ENCODE data around the gene CDH23. TPM values are rescaled to one million over a fixed set of nuclear protein-coding genes. Genes with fewer than 3 reads are reported as not detected.

CDH23 gene
- total RNA-seq, 2 donors from 2014 or later: 8.1 to 9.0 TPM

GRCh38 chr10:71478173-71478572, 81.5 kb downstream of the CDH23 start:
- H3K27ac Mint-ChIP-seq: peak overlapping the region; percentile 66
- H3K27me3 Mint-ChIP-seq: peaks cover 79% of the 10 kb centered on the region
- DNase-seq (no peak), ATAC-seq (no peak)
- peaks cover 6% of the 10 kb centered on the region for H3K36me3 Mint-ChIP-seq (ENCODE audit: low read depth)
- no peak overlapping the region for H3K4me3 Mint-ChIP-seq
- H3K9me3 ChIP-seq (ENCODE audit: control insufficient read depth, low read length, poor library complexity, severe bottlenecking): no peaks in the 10 kb centered on the region
- H3K4me1 Mint-ChIP-seq: peaks cover 11% of the 10 kb centered on the region

- H3K9me3 ChIP-seq (ENCODE audit: control insufficient read depth, low read length, poor library complexity, severe bottlenecking): no peaks in the 10 kb centered on the region
- Mint-ChIP-seq H3K36me3 (ENCODE audit: low read depth) (peaks cover 6% of the 10 kb centered on the region), H3K4me1 (peaks cover 11% of the 10 kb centered on the region), H3K4me3 (no peak overlapping the region), H3K27ac (no peak overlapping the region), H3K27me3 (peaks cover 76% of the 10 kb centered on the region)
- DNase-seq: no peak
- ATAC-seq: no peak
Measured at GRCh38 chr10:71478813-71479365, 82.2 kb downstream of the CDH23 start.

DNA sequence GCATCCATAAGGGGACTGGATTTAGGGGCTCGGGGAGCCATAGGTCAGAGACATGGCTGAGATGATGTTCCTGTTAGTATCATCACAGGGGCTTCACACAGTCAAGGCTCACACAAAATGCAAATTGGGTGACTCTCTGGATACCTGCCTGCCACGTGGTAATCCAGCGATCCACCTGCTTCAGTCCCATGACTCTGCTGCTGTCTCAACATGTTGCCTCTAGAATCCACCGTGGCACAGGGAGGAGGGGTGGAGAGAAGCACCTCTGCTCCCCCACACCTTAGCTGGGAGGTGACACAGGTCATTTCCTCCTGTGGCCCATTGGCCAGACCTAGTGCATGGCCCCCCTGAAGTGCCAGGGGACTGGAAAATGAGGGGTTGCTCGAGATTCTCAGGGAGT, 83.1 kb downstream of the CDH23 start:
- peaks cover 74% of the 10 kb centered on the region for H3K27me3 Mint-ChIP-seq
- H3K27ac Mint-ChIP-seq: peak overlapping the region; percentile 72
- no peak overlapping the region for H3K4me3 Mint-ChIP-seq
- peaks cover 6% of the 10 kb centered on the region for H3K36me3 Mint-ChIP-seq (ENCODE audit: low read depth)
- H3K9me3 ChIP-seq (ENCODE audit: control insufficient read depth, low read length, poor library complexity, severe bottlenecking): no peaks in the 10 kb centered on the region
- peaks cover 9% of the 10 kb centered on the region for H3K4me1 Mint-ChIP-seq
- no peak for DNase-seq
- ATAC-seq: no peak

- H3K36me3 Mint-ChIP-seq (ENCODE audit: low read depth): peaks cover 6% of the 10 kb centered on the region
- no peak for ATAC-seq
- peaks cover 2% of the 10 kb centered on the region for H3K4me1 Mint-ChIP-seq
- peak overlapping the region; percentile 72 for H3K27ac Mint-ChIP-seq
- no peak for DNase-seq
- H3K9me3 ChIP-seq (ENCODE audit: control insufficient read depth, low read length, poor library complexity, severe bottlenecking): no peaks in the 10 kb centered on the region
- peaks cover 69% of the 10 kb centered on the region for H3K27me3 Mint-ChIP-seq
- no peak overlapping the region for H3K4me3 Mint-ChIP-seq
Measured at GRCh38 chr10:71480662-71481061, 83.9 kb downstream of the CDH23 start.

DNA sequence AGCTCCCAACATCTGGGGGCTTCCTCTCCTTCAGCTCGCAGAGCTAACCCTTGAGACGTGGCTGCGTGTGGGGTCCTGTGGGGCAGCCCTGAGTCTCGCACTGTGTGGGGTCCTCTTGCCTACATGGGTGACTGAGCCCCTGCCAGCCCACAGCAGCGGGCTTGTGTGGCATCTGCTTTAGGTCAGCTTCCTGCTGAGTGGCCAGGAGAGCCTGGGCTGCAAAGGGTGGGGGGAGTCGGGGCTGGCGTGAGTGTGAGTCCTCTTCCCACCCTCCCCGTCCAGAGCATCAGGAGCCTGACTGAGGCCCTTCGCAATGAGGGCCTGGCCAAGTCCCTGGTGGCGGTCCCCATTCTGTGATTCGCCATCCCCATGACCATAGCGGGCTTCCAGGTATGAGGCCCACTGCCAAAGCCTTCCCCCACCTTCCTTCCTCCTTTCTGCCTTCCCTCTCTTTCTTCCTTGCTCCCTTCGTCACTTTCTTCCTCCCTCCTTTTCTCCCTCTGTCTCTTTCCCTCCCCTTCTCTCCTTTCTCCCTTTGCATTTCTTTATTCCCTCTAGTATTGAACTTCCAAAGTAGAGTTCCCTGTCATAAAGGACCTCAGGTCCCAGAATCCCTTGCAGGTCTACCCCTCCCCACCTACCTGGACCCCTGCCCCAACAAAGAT, 85.2 kb downstream of the CDH23 start:
- H3K4me1 Mint-ChIP-seq: no peaks in the 10 kb centered on the region
- DNase-seq: no peak
- no peak overlapping the region for H3K4me3 Mint-ChIP-seq
- no peaks in the 10 kb centered on the region for H3K9me3 ChIP-seq (ENCODE audit: control insufficient read depth, low read length, poor library complexity, severe bottlenecking)
- peaks cover 61% of the 10 kb centered on the region for H3K27me3 Mint-ChIP-seq
- no peak for ATAC-seq
- no peak overlapping the region for H3K27ac Mint-ChIP-seq
- peaks cover 6% of the 10 kb centered on the region for H3K36me3 Mint-ChIP-seq (ENCODE audit: low read depth)

GRCh38 chr10:71482620-71483019, 85.9 kb downstream of the CDH23 start:
- H3K27ac Mint-ChIP-seq: no peak overlapping the region
- H3K27me3 Mint-ChIP-seq: peaks cover 54% of the 10 kb centered on the region
- no peaks in the 10 kb centered on the region for H3K9me3 ChIP-seq (ENCODE audit: control insufficient read depth, low read length, poor library complexity, severe bottlenecking)
- H3K4me3 Mint-ChIP-seq: no peak overlapping the region
- ATAC-seq: no peak
- no peaks in the 10 kb centered on the region for H3K4me1 Mint-ChIP-seq
- H3K36me3 Mint-ChIP-seq (ENCODE audit: low read depth): peaks cover 3% of the 10 kb centered on the region
- no peak for DNase-seq

- no peaks in the 10 kb centered on the region for H3K9me3 ChIP-seq (ENCODE audit: control insufficient read depth, low read length, poor library complexity, severe bottlenecking)
- no peak overlapping the region for H3K4me3 Mint-ChIP-seq
- ATAC-seq (no peak), DNase-seq (no peak)
- H3K27ac Mint-ChIP-seq: no peak overlapping the region
- no peaks in the 10 kb centered on the region for H3K36me3 Mint-ChIP-seq (ENCODE audit: low read depth)
- H3K4me1 Mint-ChIP-seq: no peaks in the 10 kb centered on the region
- H3K27me3 Mint-ChIP-seq: peaks cover 48% of the 10 kb centered on the region
Measured at GRCh38 chr10:71483135-71483534, 86.4 kb downstream of the CDH23 start.

DNA sequence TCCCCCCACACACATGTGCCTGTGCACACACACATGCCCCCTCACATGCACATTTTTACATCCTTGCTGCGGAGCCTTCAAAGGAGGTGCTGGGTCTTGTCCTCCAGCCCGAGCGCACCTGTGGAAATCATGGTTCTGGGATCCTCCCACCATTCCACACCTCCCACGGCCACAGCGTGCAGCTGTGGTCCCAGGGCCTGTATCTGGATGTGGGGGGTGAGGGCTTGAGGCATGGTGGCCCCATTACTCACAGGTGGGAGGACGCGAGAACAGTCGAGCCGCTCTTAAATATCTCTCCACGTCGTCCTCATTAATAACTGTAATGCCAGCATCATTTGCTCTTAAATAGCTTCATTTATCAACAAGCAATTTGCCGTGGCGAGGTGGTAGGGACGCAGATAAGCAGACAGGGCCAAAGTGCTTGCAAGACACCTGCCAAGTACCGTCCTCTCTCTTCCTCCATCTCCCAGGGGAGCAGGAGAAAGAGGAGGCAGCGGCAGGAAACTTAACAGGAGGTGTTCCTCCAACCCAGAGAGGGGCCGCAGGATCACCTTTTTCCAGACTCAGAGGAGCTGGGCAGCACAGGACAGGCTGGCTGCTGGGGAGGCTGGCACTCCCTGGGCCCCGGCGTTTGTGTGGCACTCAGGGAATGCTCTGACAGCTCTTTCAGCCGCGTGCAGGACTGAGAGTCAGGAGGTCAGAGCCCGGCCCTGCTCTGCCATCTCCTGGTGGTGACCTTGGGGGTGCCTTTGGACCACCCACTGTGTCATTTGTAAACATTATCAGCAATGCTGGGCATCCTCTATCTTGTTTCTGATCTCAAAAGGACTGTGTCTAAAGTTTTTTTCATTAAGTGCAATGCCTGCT, 87.4 kb downstream of the CDH23 start:
- Mint-ChIP-seq H3K4me1 (no peaks in the 10 kb centered on the region), H3K27me3 (peaks cover 39% of the 10 kb centered on the region), H3K27ac (peak overlapping the region; percentile 65), H3K4me3 (no peak overlapping the region), H3K36me3 (ENCODE audit: low read depth) (no peaks in the 10 kb centered on the region)
- no peak for DNase-seq
- no peak for ATAC-seq
- no peaks in the 10 kb centered on the region for H3K9me3 ChIP-seq (ENCODE audit: control insufficient read depth, low read length, poor library complexity, severe bottlenecking)

GRCh38 chr10:71486484-71487114, 89.9 kb downstream of the CDH23 start:
- Mint-ChIP-seq H3K4me3 (no peak overlapping the region), H3K27ac (no peak overlapping the region), H3K4me1 (no peaks in the 10 kb centered on the region), H3K27me3 (peaks cover 18% of the 10 kb centered on the region), H3K36me3 (ENCODE audit: low read depth) (peaks cover 2% of the 10 kb centered on the region)
- DNase-seq (no peak), ATAC-seq (no peak)
- no peaks in the 10 kb centered on the region for H3K9me3 ChIP-seq (ENCODE audit: control insufficient read depth, low read length, poor library complexity, severe bottlenecking)

DNA sequence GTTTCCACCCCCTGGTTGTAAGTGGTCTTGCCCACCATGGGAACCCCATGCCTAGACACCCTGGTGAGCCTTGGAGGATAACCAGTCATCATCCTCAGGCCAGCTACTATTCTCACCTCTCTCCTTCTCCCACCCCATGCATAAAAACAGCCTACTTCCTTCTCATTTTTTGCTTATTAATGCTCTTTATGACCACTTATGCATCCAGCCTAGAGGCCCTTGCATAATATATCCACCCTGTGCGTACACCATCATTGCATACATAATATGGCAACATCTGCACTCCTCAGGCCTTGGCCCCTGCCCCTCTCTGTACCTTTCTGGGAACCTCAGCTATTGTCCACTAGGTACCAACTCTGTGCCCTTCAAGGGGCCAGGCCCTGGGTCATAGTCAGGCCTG, 91.0 kb downstream of the CDH23 start:
- Mint-ChIP-seq H3K4me1 (no peaks in the 10 kb centered on the region), H3K27ac (no peak overlapping the region), H3K36me3 (ENCODE audit: low read depth) (peaks cover 2% of the 10 kb centered on the region), H3K4me3 (no peak overlapping the region), H3K27me3 (peaks cover 16% of the 10 kb centered on the region)
- no peaks in the 10 kb centered on the region for H3K9me3 ChIP-seq (ENCODE audit: control insufficient read depth, low read length, poor library complexity, severe bottlenecking)
- DNase-seq (no peak), ATAC-seq (no peak)

DNA sequence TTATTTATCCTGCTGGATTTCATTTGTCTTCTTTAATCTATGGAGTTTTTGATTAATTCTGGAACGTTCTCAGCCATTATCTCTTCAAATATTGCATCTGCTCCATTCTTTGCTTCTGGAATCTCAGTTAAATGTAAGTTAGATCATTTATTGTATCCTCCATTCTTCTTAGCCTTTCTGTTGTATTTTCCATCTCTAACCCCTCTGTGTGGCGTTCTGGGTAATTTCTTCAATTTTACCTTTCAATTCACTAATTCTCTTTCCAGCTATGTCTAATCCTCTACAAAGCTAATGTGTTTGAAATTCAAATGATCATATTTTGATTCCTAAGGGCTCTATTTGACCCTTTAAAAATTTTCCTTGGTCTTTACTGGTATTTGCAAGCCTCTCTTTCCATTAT, 92.4 kb downstream of the CDH23 start:
- Mint-ChIP-seq H3K36me3 (ENCODE audit: low read depth) (peaks cover 2% of the 10 kb centered on the region), H3K27me3 (peaks cover 14% of the 10 kb centered on the region), H3K27ac (no peak overlapping the region), H3K4me1 (peaks cover under 1% of the 10 kb centered on the region), H3K4me3 (no peak overlapping the region)
- H3K9me3 ChIP-seq (ENCODE audit: control insufficient read depth, low read length, poor library complexity, severe bottlenecking): no peaks in the 10 kb centered on the region
- DNase-seq (no peak), ATAC-seq (no peak)

DNA sequence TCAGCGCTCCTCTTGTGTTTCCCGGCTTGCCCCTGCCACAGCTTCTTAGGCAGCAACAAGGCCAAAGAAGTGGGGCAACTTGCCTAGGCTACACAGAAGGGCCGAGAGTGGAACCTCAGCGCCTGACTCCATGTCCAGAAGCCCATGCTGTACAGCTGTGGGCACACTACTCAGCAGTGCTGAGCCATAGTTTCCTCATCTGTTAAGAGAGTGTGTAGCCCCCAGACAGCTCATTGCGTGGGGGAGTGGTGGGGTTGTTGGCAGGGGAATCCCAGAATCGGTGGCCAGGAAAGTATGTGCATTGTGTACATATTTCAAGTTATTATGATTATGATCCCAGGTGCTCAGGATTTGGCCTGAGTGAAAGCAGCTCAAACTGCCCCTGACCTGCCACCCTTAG, 96.2 kb downstream of the CDH23 start:
- DNase-seq (no peak), ATAC-seq (no peak)
- Mint-ChIP-seq H3K27me3 (peaks cover 19% of the 10 kb centered on the region), H3K36me3 (ENCODE audit: low read depth) (peaks cover 2% of the 10 kb centered on the region), H3K27ac (no peak overlapping the region), H3K4me1 (peaks cover 12% of the 10 kb centered on the region), H3K4me3 (no peak overlapping the region)
- H3K9me3 ChIP-seq (ENCODE audit: control insufficient read depth, low read length, poor library complexity, severe bottlenecking): no peaks in the 10 kb centered on the region

DNA sequence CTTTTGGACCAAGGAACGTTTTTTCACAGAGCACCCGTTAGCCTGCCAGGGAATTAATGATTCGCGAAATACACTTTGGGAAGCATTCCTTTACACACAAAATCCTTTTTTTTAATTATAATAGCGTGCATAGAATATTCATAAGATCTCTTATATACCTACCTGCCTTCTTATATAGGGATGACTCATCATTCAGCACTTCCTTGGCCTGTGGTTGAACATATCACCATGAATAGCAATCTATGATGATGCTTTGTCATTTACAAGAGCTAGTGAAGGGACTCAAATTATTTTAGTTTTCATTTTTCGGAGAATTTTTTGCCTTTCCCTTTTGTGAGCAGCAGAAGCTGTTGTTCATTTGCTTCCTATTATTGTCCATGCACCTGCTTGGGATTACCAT, 97.0 kb downstream of the CDH23 start:
- Mint-ChIP-seq H3K27ac (no peak overlapping the region), H3K4me1 (peaks cover 12% of the 10 kb centered on the region), H3K4me3 (no peak overlapping the region), H3K36me3 (ENCODE audit: low read depth) (peaks cover 2% of the 10 kb centered on the region), H3K27me3 (peaks cover 28% of the 10 kb centered on the region)
- H3K9me3 ChIP-seq (ENCODE audit: control insufficient read depth, low read length, poor library complexity, severe bottlenecking): no peaks in the 10 kb centered on the region
- DNase-seq (no peak), ATAC-seq (no peak)

Measured in T-helper 17 cell (primary cell).